ENCODE data around the gene LPO.

LPO gene

DNA sequence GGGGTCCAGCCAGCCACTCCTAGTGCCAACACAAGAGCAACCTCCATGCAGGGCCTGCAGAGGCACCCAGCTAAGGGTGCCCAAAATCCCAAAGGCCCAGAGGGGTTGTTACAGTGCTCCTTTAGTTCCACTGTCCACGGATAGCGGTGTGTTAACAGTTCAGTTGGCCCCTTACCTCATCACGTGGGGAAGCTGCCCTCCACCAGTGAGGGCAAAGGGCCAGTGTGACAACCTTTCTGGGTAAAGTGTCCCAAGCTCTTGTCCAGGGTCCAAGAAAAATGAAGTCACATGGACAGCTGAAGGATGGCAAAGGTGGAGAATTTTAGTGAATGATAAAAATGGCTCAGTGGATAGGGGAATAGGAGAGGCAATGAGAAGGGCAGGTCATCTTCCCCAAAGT is 10.7 kb upstream of the LPO start:
- Histone ChIP-seq H3K27me3 (ENCODE audit: control insufficient read depth in 1 of 2, insufficient read depth in 2 of 2, low read length in 2 of 2) (peaks cover 0 to 11% of the 10 kb centered on the region in 2 donors), H3K36me3 (ENCODE audit: control insufficient read depth in 1 of 2, insufficient read depth in 2 of 2, low read length in 2 of 2) (no peaks in the 10 kb centered on the region), H3K4me3 (ENCODE audit: low read depth in 1 of 2, low read length in 2 of 2) (no peak overlapping the region)

DNA sequence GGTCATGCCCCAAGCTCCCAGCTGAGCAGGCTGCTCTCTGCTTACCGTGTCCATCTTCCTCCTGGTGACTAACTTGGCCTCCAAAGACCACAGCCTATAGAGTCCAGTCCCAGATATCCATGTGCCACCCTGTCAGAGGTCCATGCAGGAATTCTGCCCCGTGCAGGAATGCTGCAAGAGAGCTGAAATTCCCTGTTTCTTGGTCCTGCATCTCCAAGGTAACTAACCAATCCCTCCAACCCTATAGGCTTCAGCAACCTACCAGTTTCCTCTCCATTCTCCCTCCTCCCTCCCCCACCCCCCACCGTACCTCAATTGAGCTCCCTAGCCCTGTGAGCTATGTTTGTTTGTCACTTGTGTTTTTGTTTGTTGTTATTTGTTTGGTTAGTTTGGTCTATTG is 9.7 kb upstream of the LPO start:
- Histone ChIP-seq H3K36me3 (ENCODE audit: control insufficient read depth in 1 of 2, insufficient read depth in 2 of 2, low read length in 2 of 2) (no peaks in the 10 kb centered on the region), H3K4me1 (ENCODE audit: control insufficient read depth in 1 of 2, insufficient read depth in 2 of 2, low read length in 2 of 2) (peaks cover 9 to 14% of the 10 kb centered on the region in 2 donors), H3K4me3 (ENCODE audit: low read depth in 1 of 2, low read length in 2 of 2) (no peak overlapping the region), H3K27me3 (ENCODE audit: control insufficient read depth in 1 of 2, insufficient read depth in 2 of 2, low read length in 2 of 2) (peaks cover 0 to 11% of the 10 kb centered on the region in 2 donors), H3K9ac (ENCODE audit: low read depth in 1 of 2, low read length in 2 of 2) (no peak overlapping the region), H3K27ac (ENCODE audit: low read depth, low read length) (no peak overlapping the region), H3K9me3 (ENCODE audit: control insufficient read depth in 1 of 2, low read length in 2 of 2) (no peaks in the 10 kb centered on the region)

More for the DNA sequence above, 10.7 kb upstream of the LPO start:
- H3K4me1 ChIP-seq (ENCODE audit: control insufficient read depth in 1 of 2, insufficient read depth in 2 of 2, low read length in 2 of 2): peaks cover 9 to 14% of the 10 kb centered on the region in 2 donors
- no peaks in the 10 kb centered on the region for H3K9me3 ChIP-seq (ENCODE audit: control insufficient read depth in 1 of 2, low read length in 2 of 2)
- H3K9ac ChIP-seq (ENCODE audit: low read depth in 1 of 2, low read length in 2 of 2): no peak overlapping the region
- no peak overlapping the region for H3K27ac ChIP-seq (ENCODE audit: low read depth, low read length)

DNA sequence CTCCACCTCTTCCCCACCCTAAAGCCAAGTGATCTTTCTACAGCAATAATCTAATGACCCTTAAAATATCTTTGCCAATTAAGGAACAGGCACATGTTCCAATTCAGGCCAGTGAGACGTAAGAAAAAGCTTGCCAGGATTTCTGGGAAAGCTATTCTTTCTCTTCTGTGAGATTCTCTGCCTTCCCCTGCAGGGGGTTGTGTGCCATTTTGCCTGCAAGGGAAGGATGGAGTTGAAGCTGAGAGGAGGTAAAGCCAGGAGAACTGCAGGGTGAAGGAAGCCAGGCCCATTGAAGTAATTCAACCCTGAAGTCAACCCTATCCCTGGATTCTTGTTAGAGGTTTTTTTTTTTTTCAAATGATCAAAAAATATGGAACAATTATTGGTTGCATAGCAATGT is 9.0 kb upstream of the LPO start:
- Histone ChIP-seq H3K9me3 (ENCODE audit: control insufficient read depth in 1 of 2, low read length in 2 of 2) (no peaks in the 10 kb centered on the region), H3K4me1 (ENCODE audit: control insufficient read depth in 1 of 2, insufficient read depth in 2 of 2, low read length in 2 of 2) (peaks cover 9 to 14% of the 10 kb centered on the region in 2 donors), H3K27ac (ENCODE audit: low read depth, low read length) (no peak overlapping the region), H3K4me3 (ENCODE audit: low read depth in 1 of 2, low read length in 2 of 2) (no peak overlapping the region), H3K27me3 (ENCODE audit: control insufficient read depth in 1 of 2, insufficient read depth in 2 of 2, low read length in 2 of 2) (peaks cover 0 to 13% of the 10 kb centered on the region in 2 donors), H3K9ac (ENCODE audit: low read depth in 1 of 2, low read length in 2 of 2) (no peak overlapping the region), H3K36me3 (ENCODE audit: control insufficient read depth in 1 of 2, insufficient read depth in 2 of 2, low read length in 2 of 2) (no peaks in the 10 kb centered on the region)

DNA sequence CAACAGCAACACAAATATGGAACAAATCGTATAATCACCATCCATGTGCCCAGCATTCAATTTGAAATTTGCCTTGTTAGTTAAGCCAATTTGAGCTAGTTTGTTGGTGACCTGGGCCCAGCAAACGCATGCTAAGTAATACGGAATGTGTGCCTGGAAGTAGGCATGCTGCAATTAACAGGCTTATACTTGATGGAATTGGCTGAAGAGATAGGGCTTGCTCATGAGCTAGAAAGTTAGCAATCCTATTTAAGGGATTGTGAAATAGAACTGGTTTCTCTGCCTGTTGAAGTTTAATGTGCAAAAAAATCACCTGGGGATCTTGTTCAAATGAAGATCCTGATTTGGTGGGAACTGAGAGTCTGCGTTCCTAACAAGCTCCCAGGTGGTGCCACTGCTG is 8.5 kb upstream of the LPO start:
- H3K27me3 ChIP-seq (ENCODE audit: control insufficient read depth in 1 of 2, insufficient read depth in 2 of 2, low read length in 2 of 2): peaks cover 0 to 18% of the 10 kb centered on the region in 2 donors
- H3K9ac ChIP-seq (ENCODE audit: low read depth in 1 of 2, low read length in 2 of 2): no peak overlapping the region
- H3K4me1 ChIP-seq (ENCODE audit: control insufficient read depth in 1 of 2, insufficient read depth in 2 of 2, low read length in 2 of 2): peaks cover 9 to 14% of the 10 kb centered on the region in 2 donors
- H3K27ac ChIP-seq (ENCODE audit: low read depth, low read length): no peak overlapping the region
- no peak overlapping the region for H3K4me3 ChIP-seq (ENCODE audit: low read depth in 1 of 2, low read length in 2 of 2)
- H3K9me3 ChIP-seq (ENCODE audit: control insufficient read depth in 1 of 2, low read length in 2 of 2): no peaks in the 10 kb centered on the region
- H3K36me3 ChIP-seq (ENCODE audit: control insufficient read depth in 1 of 2, insufficient read depth in 2 of 2, low read length in 2 of 2): no peaks in the 10 kb centered on the region

DNA sequence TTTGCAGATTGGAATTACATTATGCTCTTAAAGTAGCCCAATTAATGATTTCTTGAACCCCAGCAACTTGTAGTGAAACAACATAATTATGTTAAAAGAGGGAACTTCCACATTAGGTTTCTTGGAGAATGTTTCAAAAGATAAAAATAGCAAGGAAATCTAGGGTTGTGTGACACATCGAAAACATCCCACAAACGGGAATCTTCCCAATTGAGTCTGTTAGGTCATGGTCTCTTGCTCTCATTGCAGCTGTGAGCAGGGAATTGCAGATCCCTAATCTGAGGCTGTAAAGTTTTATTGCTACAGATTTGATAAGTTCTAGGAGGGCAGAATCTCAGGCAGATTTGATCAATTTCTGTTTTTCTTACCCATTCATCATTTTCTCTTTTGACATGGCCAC is 6.7 kb upstream of the LPO start:
- no peak overlapping the region for H3K9ac ChIP-seq (ENCODE audit: low read depth in 1 of 2, low read length in 2 of 2)
- no peaks in the 10 kb centered on the region for H3K36me3 ChIP-seq (ENCODE audit: control insufficient read depth in 1 of 2, insufficient read depth in 2 of 2, low read length in 2 of 2)
- no peaks in the 10 kb centered on the region for H3K9me3 ChIP-seq (ENCODE audit: control insufficient read depth in 1 of 2, low read length in 2 of 2)
- H3K27me3 ChIP-seq (ENCODE audit: control insufficient read depth in 1 of 2, insufficient read depth in 2 of 2, low read length in 2 of 2): peaks cover 2 to 20% of the 10 kb centered on the region in 2 donors
- H3K27ac ChIP-seq (ENCODE audit: low read depth, low read length): no peak overlapping the region
- peaks cover 9 to 14% of the 10 kb centered on the region in 2 donors for H3K4me1 ChIP-seq (ENCODE audit: control insufficient read depth in 1 of 2, insufficient read depth in 2 of 2, low read length in 2 of 2)
- H3K4me3 ChIP-seq (ENCODE audit: low read depth in 1 of 2, low read length in 2 of 2): no peak overlapping the region

DNA sequence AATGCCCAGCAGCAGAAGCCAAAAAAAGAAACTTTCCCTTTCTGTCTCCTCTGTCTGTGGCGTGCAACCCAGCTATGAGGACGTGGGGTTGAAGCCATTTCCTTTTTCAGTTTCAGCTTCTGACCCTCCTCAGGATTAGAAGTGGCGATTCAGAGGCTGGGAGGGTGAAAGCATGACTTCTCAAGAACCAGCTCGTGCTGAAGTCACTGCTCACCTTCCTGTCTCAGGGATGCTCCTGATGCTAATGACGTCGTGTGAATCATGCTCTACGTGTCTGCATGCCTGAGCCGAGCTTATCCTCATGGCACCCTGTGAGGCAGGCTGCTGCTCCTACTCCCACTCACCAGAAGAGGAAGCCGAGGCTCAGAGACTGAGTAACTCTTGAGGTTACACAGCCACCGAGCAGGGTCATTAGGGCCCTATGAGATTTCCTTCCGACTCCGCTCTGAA is 5.7 kb upstream of the LPO start:
- Histone ChIP-seq H3K9ac (ENCODE audit: low read depth in 1 of 2, low read length in 2 of 2) (no peak overlapping the region), H3K36me3 (ENCODE audit: control insufficient read depth in 1 of 2, insufficient read depth in 2 of 2, low read length in 2 of 2) (no peaks in the 10 kb centered on the region), H3K4me1 (ENCODE audit: control insufficient read depth in 1 of 2, insufficient read depth in 2 of 2, low read length in 2 of 2) (peaks cover 9 to 14% of the 10 kb centered on the region in 2 donors), H3K27ac (ENCODE audit: low read depth, low read length) (no peak overlapping the region), H3K4me3 (ENCODE audit: low read depth in 1 of 2, low read length in 2 of 2) (no peak overlapping the region), H3K9me3 (ENCODE audit: control insufficient read depth in 1 of 2, low read length in 2 of 2) (no peaks in the 10 kb centered on the region), H3K27me3 (ENCODE audit: control insufficient read depth in 1 of 2, insufficient read depth in 2 of 2, low read length in 2 of 2) (peaks cover 2 to 16% of the 10 kb centered on the region in 2 donors)

DNA sequence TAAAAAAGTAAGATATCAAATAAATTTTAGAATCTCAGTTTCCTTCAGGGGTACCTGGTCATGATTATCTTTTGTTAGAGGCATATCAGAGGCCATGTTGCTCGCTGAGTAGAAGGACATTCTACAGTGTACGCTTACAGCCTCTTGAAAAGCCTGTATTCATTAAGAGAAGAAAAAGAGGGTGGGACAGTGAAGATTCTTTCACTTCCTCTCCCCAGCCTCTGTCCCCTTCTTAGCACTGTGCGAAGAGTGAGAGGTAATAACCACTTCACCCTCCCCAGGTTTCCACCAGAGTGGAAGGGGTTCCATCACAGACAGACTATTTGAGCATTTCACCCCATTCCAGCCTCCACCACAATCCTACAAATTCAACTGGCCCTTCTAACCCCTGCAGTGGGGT is 4.8 kb upstream of the LPO start:
- peaks cover 3 to 16% of the 10 kb centered on the region in 2 donors for H3K27me3 ChIP-seq (ENCODE audit: control insufficient read depth in 1 of 2, insufficient read depth in 2 of 2, low read length in 2 of 2)
- no peaks in the 10 kb centered on the region for H3K36me3 ChIP-seq (ENCODE audit: control insufficient read depth in 1 of 2, insufficient read depth in 2 of 2, low read length in 2 of 2)
- H3K9ac ChIP-seq (ENCODE audit: low read depth in 1 of 2, low read length in 2 of 2): no peak overlapping the region
- no peak overlapping the region for H3K27ac ChIP-seq (ENCODE audit: low read depth, low read length)
- H3K9me3 ChIP-seq (ENCODE audit: control insufficient read depth in 1 of 2, low read length in 2 of 2): no peaks in the 10 kb centered on the region
- H3K4me3 ChIP-seq (ENCODE audit: low read depth in 1 of 2, low read length in 2 of 2): no peak overlapping the region
- H3K4me1 ChIP-seq (ENCODE audit: control insufficient read depth in 1 of 2, insufficient read depth in 2 of 2, low read length in 2 of 2): peaks cover 9 to 14% of the 10 kb centered on the region in 2 donors

DNA sequence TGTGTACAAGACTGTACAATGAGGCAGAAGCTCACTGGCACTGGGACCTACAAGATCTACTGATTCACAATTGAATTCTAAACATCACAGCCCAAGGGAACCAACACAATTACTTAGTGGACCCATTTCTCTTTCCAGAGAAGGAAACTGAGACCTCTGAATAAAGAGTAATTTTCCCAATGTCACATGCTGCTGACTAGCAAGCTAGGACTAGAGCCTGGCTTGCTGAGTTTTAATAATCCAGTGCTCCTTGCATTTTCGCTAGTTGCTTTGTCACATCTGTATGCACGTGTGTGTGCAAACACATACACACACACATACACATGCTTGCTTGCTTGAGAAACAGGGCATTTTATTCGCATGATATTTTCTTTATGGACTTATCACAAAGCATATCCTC is 3.9 kb upstream of the LPO start:
- H3K36me3 ChIP-seq (ENCODE audit: control insufficient read depth in 1 of 2, insufficient read depth in 2 of 2, low read length in 2 of 2): no peaks in the 10 kb centered on the region
- H3K9ac ChIP-seq (ENCODE audit: low read depth in 1 of 2, low read length in 2 of 2): no peak overlapping the region
- no peak overlapping the region for H3K27ac ChIP-seq (ENCODE audit: low read depth, low read length)
- H3K27me3 ChIP-seq (ENCODE audit: control insufficient read depth in 1 of 2, insufficient read depth in 2 of 2, low read length in 2 of 2): peaks cover 10 to 21% of the 10 kb centered on the region in 2 donors
- H3K9me3 ChIP-seq (ENCODE audit: control insufficient read depth in 1 of 2, low read length in 2 of 2): no peaks in the 10 kb centered on the region
- H3K4me1 ChIP-seq (ENCODE audit: control insufficient read depth in 1 of 2, insufficient read depth in 2 of 2, low read length in 2 of 2): peaks cover 9 to 14% of the 10 kb centered on the region in 2 donors
- H3K4me3 ChIP-seq (ENCODE audit: low read depth in 1 of 2, low read length in 2 of 2): no peak overlapping the region

DNA sequence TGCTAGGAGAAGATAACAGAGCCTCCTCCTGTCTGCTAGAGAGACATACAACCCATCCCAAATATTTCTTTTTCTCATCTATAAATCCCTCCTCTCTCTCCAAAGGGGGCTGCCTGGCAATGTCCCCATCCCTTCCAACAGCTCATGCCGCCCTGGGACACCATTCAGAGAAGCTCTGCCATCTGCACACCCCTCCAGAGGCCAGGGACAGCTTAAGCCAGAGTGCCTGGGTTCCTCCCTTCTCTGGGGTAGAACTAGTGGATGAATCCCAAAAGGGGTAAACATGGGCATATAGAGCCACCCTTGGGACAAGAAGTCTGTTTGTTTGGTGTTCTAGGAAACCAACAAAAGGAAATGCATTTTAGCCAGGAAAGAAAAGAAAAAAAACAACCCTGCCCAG is 2.6 kb upstream of the LPO start:
- H3K4me3 ChIP-seq (ENCODE audit: low read depth in 1 of 2, low read length in 2 of 2): no peak overlapping the region
- H3K27me3 ChIP-seq (ENCODE audit: control insufficient read depth in 1 of 2, insufficient read depth in 2 of 2, low read length in 2 of 2): peaks cover 10 to 21% of the 10 kb centered on the region in 2 donors
- H3K27ac ChIP-seq (ENCODE audit: low read depth, low read length): no peak overlapping the region

DNA sequence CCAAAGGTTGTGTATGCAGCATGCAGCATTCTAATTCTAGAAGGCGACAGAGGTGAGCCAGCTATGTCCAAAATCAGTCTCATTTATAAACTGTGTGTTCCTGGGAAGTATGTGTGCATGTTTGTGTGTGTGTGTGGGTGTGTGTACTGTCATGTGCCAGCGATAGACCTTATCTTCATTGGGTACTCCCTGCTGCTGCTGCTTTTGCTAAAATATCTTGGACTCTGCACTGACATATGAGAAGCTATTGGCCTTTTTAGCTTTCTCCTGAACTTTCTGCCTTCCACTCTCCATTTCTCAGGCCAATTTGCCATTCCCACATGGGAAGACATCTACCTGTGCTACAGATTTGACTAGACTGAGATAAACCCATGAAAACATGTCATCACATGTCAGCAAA is 2.0 kb upstream of the LPO start:
- H3K36me3 ChIP-seq (ENCODE audit: control insufficient read depth in 1 of 2, insufficient read depth in 2 of 2, low read length in 2 of 2): no peaks in the 10 kb centered on the region
- no peaks in the 10 kb centered on the region for H3K9me3 ChIP-seq (ENCODE audit: control insufficient read depth in 1 of 2, low read length in 2 of 2)
- H3K27me3 ChIP-seq (ENCODE audit: control insufficient read depth in 1 of 2, insufficient read depth in 2 of 2, low read length in 2 of 2): peaks cover 10 to 21% of the 10 kb centered on the region in 2 donors
- no peak overlapping the region for H3K9ac ChIP-seq (ENCODE audit: low read depth in 1 of 2, low read length in 2 of 2)
- no peak overlapping the region for H3K27ac ChIP-seq (ENCODE audit: low read depth, low read length)
- peaks cover 9 to 10% of the 10 kb centered on the region in 2 donors for H3K4me1 ChIP-seq (ENCODE audit: control insufficient read depth in 1 of 2, insufficient read depth in 2 of 2, low read length in 2 of 2)
- no peak overlapping the region for H3K4me3 ChIP-seq (ENCODE audit: low read depth in 1 of 2, low read length in 2 of 2)

More for the DNA sequence above, 2.6 kb upstream of the LPO start:
- H3K36me3 ChIP-seq (ENCODE audit: control insufficient read depth in 1 of 2, insufficient read depth in 2 of 2, low read length in 2 of 2): no peaks in the 10 kb centered on the region
- no peaks in the 10 kb centered on the region for H3K9me3 ChIP-seq (ENCODE audit: control insufficient read depth in 1 of 2, low read length in 2 of 2)
- no peak overlapping the region for H3K9ac ChIP-seq (ENCODE audit: low read depth in 1 of 2, low read length in 2 of 2)
- H3K4me1 ChIP-seq (ENCODE audit: control insufficient read depth in 1 of 2, insufficient read depth in 2 of 2, low read length in 2 of 2): peaks cover 9 to 14% of the 10 kb centered on the region in 2 donors

DNA sequence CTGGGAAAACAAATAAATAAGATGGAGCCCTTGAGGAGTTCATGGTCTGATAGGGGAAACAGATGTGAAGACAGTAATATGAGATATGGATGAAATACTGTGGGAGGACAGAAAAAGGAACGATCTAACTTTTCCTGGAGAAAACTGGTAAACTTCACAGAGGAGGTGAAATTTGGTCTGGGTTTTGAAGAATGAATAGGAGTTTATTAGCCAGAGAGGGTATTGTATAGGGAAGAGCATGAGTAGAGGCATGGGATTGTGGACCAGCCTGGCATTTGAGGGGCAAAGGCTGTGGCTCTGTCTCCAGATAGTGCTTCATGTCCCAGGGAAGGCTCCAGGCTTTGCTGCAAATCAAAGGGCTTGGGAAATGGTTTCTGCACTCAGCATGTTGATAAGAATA is 1.6 kb downstream of the LPO start:
- Histone ChIP-seq H3K36me3 (ENCODE audit: control insufficient read depth in 1 of 2, insufficient read depth in 2 of 2, low read length in 2 of 2) (no peaks in the 10 kb centered on the region), H3K4me3 (ENCODE audit: low read depth in 1 of 2, low read length in 2 of 2) (no peak overlapping the region), H3K27me3 (ENCODE audit: control insufficient read depth in 1 of 2, insufficient read depth in 2 of 2, low read length in 2 of 2) (peaks cover 7 to 12% of the 10 kb centered on the region in 2 donors), H3K9me3 (ENCODE audit: control insufficient read depth in 1 of 2, low read length in 2 of 2) (no peaks in the 10 kb centered on the region), H3K9ac (ENCODE audit: low read depth in 1 of 2, low read length in 2 of 2) (no peak overlapping the region), H3K4me1 (ENCODE audit: control insufficient read depth in 1 of 2, insufficient read depth in 2 of 2, low read length in 2 of 2) (peaks cover 0 to 2% of the 10 kb centered on the region in 2 donors), H3K27ac (ENCODE audit: low read depth, low read length) (no peak overlapping the region)
